ENCODE measurements around the gene PCGF2.

PCGF2 gene

DNA sequence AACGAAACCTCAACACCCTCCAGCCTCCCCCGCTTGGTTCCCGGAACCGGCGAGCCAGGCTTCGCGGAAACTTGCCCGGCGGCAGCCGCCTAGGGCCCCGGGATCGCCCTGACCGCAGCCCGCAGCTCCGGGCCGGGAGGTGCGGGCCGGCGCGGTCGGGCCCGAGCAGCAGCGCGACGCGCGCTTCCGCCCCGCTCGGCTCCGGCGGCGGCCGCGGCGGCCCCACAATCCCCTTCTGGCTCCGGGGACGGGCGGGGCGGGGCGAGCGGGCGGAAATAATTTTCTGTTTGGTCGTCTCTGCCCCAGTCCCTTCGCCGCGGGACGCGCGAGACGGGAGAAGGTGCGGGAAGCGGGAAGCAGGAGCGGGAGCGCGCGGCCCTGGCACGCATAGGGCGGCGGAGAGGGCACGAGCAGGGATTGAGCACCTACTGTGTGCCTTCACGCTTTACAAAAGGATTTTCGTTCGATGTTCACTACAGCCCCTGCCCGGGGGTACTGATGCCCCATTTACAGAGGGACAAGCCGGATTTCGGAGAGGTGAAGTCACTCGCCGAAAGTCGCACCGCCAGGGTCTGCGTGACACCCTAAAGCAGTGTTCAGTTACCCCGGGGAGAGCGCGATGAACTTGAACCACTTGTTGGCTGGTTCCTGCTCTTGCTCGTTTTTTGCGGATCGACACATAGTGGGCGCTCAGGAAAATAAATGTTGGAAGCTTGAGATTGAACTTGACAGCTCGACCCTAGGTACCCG lies 45.8 kb downstream of the PCGF2 start:
- peak; percentile 50 for DNase-seq

DNA sequence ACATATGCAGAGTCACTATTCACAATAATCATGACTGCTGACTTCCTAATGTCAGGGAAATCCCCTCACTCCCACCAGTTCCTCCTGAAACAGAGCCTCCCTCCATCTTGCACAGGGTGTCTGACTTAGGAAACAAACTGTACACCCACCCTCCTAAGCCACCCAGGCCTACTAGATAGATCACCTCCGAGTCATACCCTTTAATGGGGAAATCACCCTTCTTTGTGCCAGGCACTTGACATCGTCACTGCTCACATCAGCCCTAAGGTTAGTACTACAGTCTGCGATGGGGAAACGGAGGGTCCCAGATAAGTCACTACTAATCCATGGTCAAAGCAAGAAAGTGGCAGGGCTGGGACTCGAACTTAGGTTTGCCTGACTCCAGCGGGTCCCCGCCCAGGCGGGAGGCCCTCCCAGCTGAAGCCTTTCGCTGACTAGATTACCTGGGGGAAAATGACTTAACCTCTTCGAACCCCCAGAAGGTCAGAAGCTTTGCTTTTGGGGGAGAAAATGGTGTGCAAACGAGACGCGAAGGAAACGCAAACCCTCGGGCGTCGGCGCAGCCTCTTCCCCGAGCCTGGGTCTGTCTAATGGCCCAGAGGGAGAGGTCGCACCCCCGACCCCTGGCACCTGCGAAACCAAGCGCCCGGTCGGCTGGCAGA lies 46.5 kb downstream of the PCGF2 start:
- no peak for DNase-seq

DNA sequence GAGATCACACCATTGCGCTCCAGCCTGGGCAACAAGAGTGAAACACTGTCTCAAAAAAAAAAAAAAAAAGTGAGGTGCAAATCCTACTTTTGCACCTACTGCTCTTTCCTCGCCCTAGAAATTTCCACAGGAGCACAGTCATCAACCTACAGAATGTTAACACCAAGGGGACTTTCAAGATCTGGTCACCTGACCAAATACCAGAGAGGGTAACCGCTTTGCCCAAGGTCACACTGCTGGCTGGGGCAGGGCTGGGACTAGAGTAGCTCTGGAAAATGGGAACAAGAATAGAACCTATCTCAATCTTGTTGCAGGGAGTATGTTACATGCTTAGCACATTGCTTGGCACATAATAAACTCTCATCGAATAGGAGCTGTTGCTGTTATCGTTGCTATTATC lies 49.4 kb downstream of the PCGF2 start:
- no peak for DNase-seq

DNA sequence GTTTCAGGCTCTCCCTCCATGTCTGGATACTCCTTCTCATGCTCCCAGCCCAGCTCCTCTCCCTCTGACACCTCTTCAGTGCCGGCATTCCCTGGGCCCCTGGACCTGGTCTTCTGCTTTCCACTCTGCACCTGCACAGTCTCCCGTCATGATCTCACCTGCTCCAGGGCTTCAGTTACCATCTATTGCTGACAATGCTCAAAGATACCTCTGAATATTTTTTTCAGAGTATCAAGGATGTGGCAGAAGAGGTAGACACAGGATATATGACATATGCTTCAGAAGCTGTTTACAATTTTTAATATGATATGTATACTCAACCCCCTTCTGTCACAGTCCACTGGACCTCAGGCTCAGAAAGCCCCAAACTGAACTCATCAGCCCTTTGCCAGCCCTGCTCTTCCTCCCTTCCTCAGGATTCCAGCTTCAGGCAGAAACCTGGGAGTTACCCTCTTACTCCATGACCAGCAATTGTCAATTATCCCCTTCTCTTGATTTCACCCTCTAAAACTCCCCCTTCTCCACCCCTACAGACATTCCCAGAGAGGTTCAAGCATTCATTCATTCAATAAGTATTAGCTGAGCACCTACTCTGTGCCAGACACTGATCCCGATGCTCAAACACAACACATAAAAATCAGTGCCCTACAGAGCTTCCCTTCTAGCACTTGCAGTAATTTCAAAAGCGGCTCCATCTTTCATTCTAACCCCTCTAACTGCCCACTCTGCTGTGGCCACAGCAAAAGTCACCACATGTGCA lies 50.9 kb downstream of the PCGF2 start:
- DNase-seq = no peak

DNA sequence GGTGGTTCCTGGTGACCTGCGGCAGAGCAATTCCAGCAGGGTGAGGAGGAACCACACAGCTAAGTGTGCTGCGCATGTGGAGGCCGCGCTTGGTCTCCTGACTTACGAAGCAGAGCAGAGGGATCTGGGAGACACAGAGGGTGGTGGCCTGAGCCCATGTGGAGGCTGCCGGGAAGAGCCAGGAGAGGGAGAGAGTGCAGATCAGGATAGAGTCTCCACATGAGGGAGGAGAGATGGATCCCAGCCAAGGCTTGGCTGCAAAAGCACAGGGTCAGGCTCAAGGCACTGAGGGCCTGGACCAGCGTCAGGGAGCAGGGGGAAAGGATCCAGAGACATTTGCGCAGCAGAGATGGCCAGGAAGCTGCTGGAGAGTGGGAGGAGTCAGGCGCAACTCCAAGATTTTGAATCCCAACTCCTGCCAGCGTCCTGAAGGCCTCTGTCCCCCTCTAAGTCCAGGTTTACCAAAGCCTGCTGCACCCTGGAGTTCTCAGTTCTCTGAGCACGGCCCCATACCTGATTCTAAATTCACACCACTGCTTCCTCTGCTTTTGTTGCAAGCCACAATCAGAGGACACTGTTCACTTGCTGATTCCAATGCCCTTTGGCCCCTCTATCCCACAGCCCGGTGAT lies 54.3 kb downstream of the PCGF2 start:
- no peak for DNase-seq

DNA sequence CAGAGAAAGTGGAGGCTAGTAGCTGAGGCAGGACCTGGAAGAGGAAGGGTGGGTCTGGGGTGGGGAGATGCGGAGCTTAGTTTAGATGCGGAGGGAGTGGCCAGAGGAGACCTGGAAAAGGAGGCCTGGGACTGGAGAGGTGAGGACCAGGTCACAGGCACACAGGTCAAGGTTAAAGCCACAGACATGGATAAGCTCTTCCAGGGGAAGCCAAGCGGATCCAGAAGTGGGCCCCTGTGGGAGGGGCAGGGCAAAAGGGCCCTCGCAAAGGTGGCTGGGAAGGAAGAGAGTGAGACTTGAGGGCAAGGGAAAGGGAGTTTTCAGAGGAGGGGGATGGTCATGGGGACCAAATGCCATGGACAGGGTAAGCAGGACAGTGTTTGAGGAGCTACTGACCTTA lies 57.0 kb downstream of the PCGF2 start:
- no peak for DNase-seq

DNA sequence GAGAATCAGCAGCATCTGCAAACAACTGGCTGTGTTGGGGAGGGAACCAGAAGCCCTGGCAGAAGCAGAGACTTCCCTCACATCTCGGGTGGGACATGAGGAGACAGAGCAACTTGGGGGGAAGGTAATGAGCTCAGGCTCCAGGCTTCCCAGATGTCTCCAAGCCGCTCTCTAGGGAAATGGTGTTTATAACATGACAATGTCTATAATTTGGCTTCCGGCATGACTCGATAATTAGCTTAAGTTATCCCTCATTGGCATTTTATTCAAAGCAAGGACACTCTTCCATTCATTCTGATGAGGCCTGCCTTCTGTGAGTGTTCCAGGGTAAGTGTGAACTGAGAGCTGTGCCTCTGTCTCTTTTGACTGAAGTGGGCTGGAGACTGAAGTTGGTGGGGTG lies 57.8 kb downstream of the PCGF2 start:
- DNase-seq = no peak

DNA sequence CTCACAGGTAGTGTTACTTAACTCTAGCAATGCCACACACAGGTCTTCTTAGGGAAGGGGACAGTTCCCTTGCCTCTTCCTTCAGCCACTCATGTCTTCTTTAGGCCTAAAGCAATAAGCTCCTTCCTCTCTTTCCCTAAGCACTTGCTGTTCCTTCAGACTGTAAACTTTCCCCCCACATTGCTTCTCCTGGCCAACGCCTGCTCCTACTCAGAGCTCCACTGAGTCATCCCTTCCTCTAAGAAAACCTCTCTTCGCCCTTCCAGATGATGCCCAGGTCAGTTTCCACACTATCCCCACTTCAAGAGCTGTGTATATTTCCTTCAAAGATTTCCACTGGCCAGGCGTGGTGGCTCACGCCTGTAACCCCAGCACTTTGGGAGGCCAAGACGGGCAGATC lies 60.9 kb downstream of the PCGF2 start:
- DNase-seq = no peak

DNA sequence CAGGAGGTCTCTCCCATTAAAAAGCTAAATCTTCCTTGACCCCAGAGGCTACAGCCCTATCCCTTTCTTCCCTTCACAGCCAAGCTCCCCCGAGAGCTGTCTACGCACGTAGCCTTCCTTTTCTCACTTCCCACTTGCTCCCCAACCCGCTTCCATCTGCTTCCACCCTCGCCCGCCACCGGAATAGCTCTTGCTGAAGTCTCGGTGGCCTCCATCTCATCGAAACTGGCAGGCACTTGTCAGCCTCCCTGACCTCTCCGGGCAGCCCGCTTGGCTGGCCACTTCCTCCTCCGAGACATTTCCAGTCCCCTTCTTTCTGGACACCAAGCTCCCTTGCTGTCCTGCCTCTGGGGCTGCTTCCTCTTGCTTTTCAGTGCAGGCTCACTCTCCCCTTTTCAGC lies 62.6 kb downstream of the PCGF2 start:
- DNase-seq = no peak
